Naive thymus-derived CD8-positive, alpha-beta T cell (primary cell): Measurements from ENCODE around the gene NXPE1. TPM values are rescaled to one million over a fixed set of nuclear protein-coding genes. Genes with fewer than 3 reads are reported as not detected.

Source experiments
- ATAC-seq, 2 donors: fragments of 150-1000 bp; cut with Tn5 transposase in 1 of 2; sonication (Bioruptor Pico), chemical (Tn5 transposase) in 1 of 2; 1 replicate in 1 of 2; 2 replicates in 1 of 2; pipeline ENCODE4 v1.10.0; 2021; ENCODE audit warnings: mild to moderate bottlenecking in 2 of 2, moderate library complexity in 2 of 2
- POLR2A ChIA-PET: fragments of 350-600 bp; sonication (Branson Sonifier 250); formaldehyde crosslinking; loops from one replicate; lab custom pipeline; 2021; ENCODE audit warnings: antibody characterized with exemption; lab: Charles Lee
- DNase-seq, 10 donors: peaks; one replicate each; pipeline versions ENCODE4 v3.0.0 to v3.0.0-alpha.2; 2020 to 2022
- H3K27ac Mint-ChIP-seq, 10 donors: one replicate each; pipeline ENCODE4 v1.8.0; 2020 to 2022; ENCODE audit warnings: mild to moderate bottlenecking in 10 of 10, mixed read lengths in 10 of 10, moderate library complexity in 4 of 10, inconsistent platforms in 1 of 10
- H3K27me3 Mint-ChIP-seq, 5 donors: one replicate each; pipeline ENCODE4 v1.8.0; 2021 to 2022; ENCODE audit warnings: mixed read lengths in 5 of 5
- H3K36me3 Mint-ChIP-seq, 3 donors: one replicate each; pipeline ENCODE4 v1.8.0; 2020 to 2022; ENCODE audit warnings: mixed read lengths in 3 of 3, mild to moderate bottlenecking in 2 of 3, inconsistent platforms in 1 of 3
- H3K4me1 Mint-ChIP-seq, 4 donors: one replicate each; pipeline ENCODE4 v1.8.0; 2021 to 2022; ENCODE audit warnings: mixed read lengths in 4 of 4
- H3K4me3 Mint-ChIP-seq, 10 donors: one replicate each; pipeline ENCODE4 v1.8.0; 2020 to 2022; ENCODE audit warnings: mild to moderate bottlenecking in 10 of 10, mixed read lengths in 10 of 10, moderate library complexity in 6 of 10, inconsistent platforms in 1 of 10
- H3K9me3 Mint-ChIP-seq, 9 donors: one replicate each; pipeline ENCODE4 v1.8.0; 2020 to 2022; ENCODE audit warnings: mixed read lengths in 9 of 9, mild to moderate bottlenecking in 3 of 9, inconsistent platforms in 1 of 9, moderate library complexity in 1 of 9
- polyA plus RNA-seq, 3 donors: library from polyadenylated mRNA; unstranded; fragments of 300-500 nt; fragmentation: Illumina TruSeq; gene quantifications; one replicate each; pipeline ENCODE4 v1.2.3, GENCODE V29; 2021
- total RNA-seq, 8 experiments: library from RNA in 2 of 8; stranded (reverse) in 2 of 8; gene quantifications; one replicate each; pipeline ENCODE4 v1.2.3 and lab custom pipeline; 2021 to 2026

The NXPE1 gene
- total and polyA plus RNA-seq, 5 experiments from 2014 or later: not detected

DNA sequence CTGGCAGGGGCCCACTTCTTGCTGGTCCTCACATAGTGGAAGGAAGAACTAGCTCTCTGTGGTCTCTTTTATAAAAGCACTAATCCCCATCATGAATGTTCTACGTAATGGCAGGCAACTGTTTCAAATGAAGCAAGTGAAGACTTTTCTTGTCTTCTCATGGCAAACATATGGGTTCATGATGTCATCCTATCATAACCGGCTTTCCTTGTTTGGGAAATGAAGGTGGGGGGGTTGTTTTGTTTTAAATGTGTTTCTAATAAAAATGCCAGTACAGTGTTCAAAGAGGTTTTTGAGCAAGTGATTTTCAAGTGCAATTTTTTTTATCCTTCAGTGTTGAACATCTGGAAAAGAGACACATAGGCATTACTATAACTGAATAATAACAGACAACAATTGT is 87.0 kb downstream of the NXPE1 start:
- POLR2A ChIA-PET: no interaction called here
- ATAC-seq (no peak), DNase-seq (no peak)
- Mint-ChIP-seq H3K27me3 (peaks cover 0 to 14% (median 3%) of the 10 kb centered on the region in 5 donors), H3K36me3 (peaks cover 4 to 15% (median 10%) of the 10 kb centered on the region in 3 donors), H3K27ac (no peak overlapping the region), H3K4me1 (no peaks in the 10 kb centered on the region), H3K4me3 (no peak overlapping the region), H3K9me3 (peaks cover 0 to 4% (median 0%) of the 10 kb centered on the region in 9 donors)

Other genes starting within 250 kb of the NXPE1 start
- 10 to 100 TPM; 18.2 to 18.3 TPM for gene C11orf71, start 159.4 kb downstream of the NXPE1 start, total RNA-seq
- gene C11orf71, start 159.4 kb downstream of the NXPE1 start, polyA plus RNA-seq: 10 to 100 TPM; 11.8 to 19.2 (median 16.1) TPM
- 10 to 100 TPM; 46.2 to 46.4 TPM for gene RBM7, start 159.2 kb downstream of the NXPE1 start, total RNA-seq
- gene RBM7, start 159.2 kb downstream of the NXPE1 start, polyA plus RNA-seq: 10 to 100 TPM; 13.8 to 34.0 (median 20.3) TPM
- 10 to 100 TPM; 60.6 to 65.0 TPM for gene REXO2, start 120.4 kb downstream of the NXPE1 start, total RNA-seq
- 10 to 100 TPM; 45.8 to 49.5 (median 47.9) TPM for gene REXO2, start 120.4 kb downstream of the NXPE1 start, polyA plus RNA-seq
- gene NXPE4, start 35.9 kb upstream of the NXPE1 start, total RNA-seq: not detected
- not detected for gene NXPE4, start 35.9 kb upstream of the NXPE1 start, polyA plus RNA-seq
- gene NXPE2, start 118.6 kb upstream of the NXPE1 start, total RNA-seq: not detected
- not detected for gene NXPE2, start 118.6 kb upstream of the NXPE1 start, polyA plus RNA-seq